GM18870 (cell line): Measurements from ENCODE around the gene DCLK2.

Source experiments
- ATAC-seq: cut with Tn5 transposase; IDR thresholded peaks from one replicate; pipeline ENCODE4 v1.9.1; 2021; ENCODE audit warnings: moderate library complexity; ENCODE audit not compliant: unreplicated experiment

Gene DCLK2

GRCh38 chr4:150234246-150234645, 156.0 kb downstream of the DCLK2 start:
- ATAC-seq, result no peak

- no peak for ATAC-seq
These were observed 157.1 kb downstream of the DCLK2 start for GRCh38 chr4:150235317-150235716.

- no peak for ATAC-seq
These were observed 157.6 kb downstream of the DCLK2 start for GRCh38 chr4:150235808-150236271.

GRCh38 chr4:150236626-150237025, 158.4 kb downstream of the DCLK2 start:
- no peak for ATAC-seq

GRCh38 chr4:150237110-150237872, 159.0 kb downstream of the DCLK2 start:
- no peak for ATAC-seq

- ATAC-seq, result no peak
These were observed 160.3 kb downstream of the DCLK2 start for GRCh38 chr4:150238591-150238990.

GRCh38 chr4:150240011-150240410, 161.8 kb downstream of the DCLK2 start:
- ATAC-seq, result no peak

GRCh38 chr4:150242820-150243458, 164.7 kb downstream of the DCLK2 start:
- no peak for ATAC-seq

- no peak for ATAC-seq
These were observed 165.7 kb downstream of the DCLK2 start for GRCh38 chr4:150243932-150244331.

- no peak for ATAC-seq
These were observed 166.4 kb downstream of the DCLK2 start for GRCh38 chr4:150244600-150244999.

GRCh38 chr4:150247184-150247583, 168.9 kb downstream of the DCLK2 start:
- no peak for ATAC-seq

- no peak for ATAC-seq
These were observed 169.9 kb downstream of the DCLK2 start for GRCh38 chr4:150248181-150248580.

- no peak for ATAC-seq
These were observed 172.2 kb downstream of the DCLK2 start for GRCh38 chr4:150250293-150250997.

- no peak for ATAC-seq
These were observed 172.9 kb downstream of the DCLK2 start for GRCh38 chr4:150250998-150251651.

GRCh38 chr4:150251752-150252190, 173.5 kb downstream of the DCLK2 start:
- ATAC-seq, result no peak

GRCh38 chr4:150252306-150252705, 174.1 kb downstream of the DCLK2 start:
- no peak for ATAC-seq

- no peak for ATAC-seq
These were observed 174.5 kb downstream of the DCLK2 start for GRCh38 chr4:150252741-150253140.

- no peak for ATAC-seq
These were observed 175.2 kb downstream of the DCLK2 start for GRCh38 chr4:150253416-150253815.

- ATAC-seq, result no peak
These were observed 175.9 kb downstream of the DCLK2 start for GRCh38 chr4:150253965-150254630.

GRCh38 chr4:150255610-150256224, 177.5 kb downstream of the DCLK2 start:
- no peak for ATAC-seq
